WTC11 (cell line): Measurements from ENCODE around the gene WNT3A.
"Not testable (repeated sequence)": the region's sequence is repeated elsewhere in the genome, so short reads cannot be mapped to it uniquely, and the experiment has no call there.

Experiments used
- ETV6 ChIP-seq: sonication (generic); formaldehyde crosslinking; IDR thresholded peaks from 2 replicates; pipeline ENCODE4 v1.8.1; 2022; ENCODE audit warnings: mild to moderate bottlenecking, missing genetic modification reagents
- IRF2 ChIP-seq: sonication (generic); formaldehyde crosslinking; IDR thresholded peaks from 2 replicates; pipeline ENCODE4 v1.8.0; 2022; ENCODE audit warnings: low read depth, missing genetic modification reagents, borderline replicate concordance
- MAX ChIP-seq: sonication (generic); formaldehyde crosslinking; IDR thresholded peaks from 2 replicates; pipeline ENCODE4 v1.8.0; 2022; ENCODE audit warnings: mild to moderate bottlenecking, missing genetic modification reagents
- MXD4 ChIP-seq: fragments of 250-450 bp; sonication (Bioruptor Pico); IDR thresholded peaks from 2 replicates; pipeline ENCODE4 v1.8.0; 2021; ENCODE audit warnings: mild to moderate bottlenecking, moderate library complexity, borderline replicate concordance
- RELA ChIP-seq: sonication (generic); formaldehyde crosslinking; IDR thresholded peaks from 2 replicates; pipeline ENCODE4 v1.8.1; 2022; ENCODE audit warnings: missing genetic modification reagents, mild to moderate bottlenecking, borderline replicate concordance
- SP1 ChIP-seq: sonication (generic); formaldehyde crosslinking; conservative IDR thresholded peaks from 2 replicates; pipeline ENCODE4 v1.8.1; 2022; ENCODE audit warnings: missing genetic modification reagents
- ZBTB21 ChIP-seq: sonication (generic); formaldehyde crosslinking; IDR thresholded peaks from 2 replicates; pipeline ENCODE4 v1.8.1; 2023; ENCODE audit warnings: mild to moderate bottlenecking, missing genetic modification reagents, borderline replicate concordance
- ZBTB43 ChIP-seq: sonication (generic); formaldehyde crosslinking; IDR thresholded peaks from 2 replicates; pipeline ENCODE4 v1.8.1; 2023; ENCODE audit warnings: mild to moderate bottlenecking, missing genetic modification reagents
- TF ChIP-seq, protein P1 (sequence below): fragments of 200-600 bp; IDR thresholded peaks from 2 replicates; pipeline ENCODE4 v1.8.0; 2022; ENCODE audit warnings: antibody characterized with exemption
- TF ChIP-seq, protein P2 (sequence below): sonication (generic); formaldehyde crosslinking; IDR thresholded peaks from 2 replicates; pipeline ENCODE4 v1.8.0; 2023; ENCODE audit warnings: missing genetic modification reagents, mild to moderate bottlenecking, borderline replicate concordance

GRCh38 chr1:227972843-227973374 is 33.9 kb upstream of the WNT3A start:
- TF ChIP-seq RELA (CRISPR knock-in tag); IRF2 (CRISPR knock-in tag); ZBTB21 (CRISPR knock-in tag); ETV6 (CRISPR knock-in tag); SP1; MXD4 (CRISPR knock-in tag); MAX (CRISPR knock-in tag); ZBTB43: not testable (repeated sequence)
- TF ChIP-seq, protein P1, sequence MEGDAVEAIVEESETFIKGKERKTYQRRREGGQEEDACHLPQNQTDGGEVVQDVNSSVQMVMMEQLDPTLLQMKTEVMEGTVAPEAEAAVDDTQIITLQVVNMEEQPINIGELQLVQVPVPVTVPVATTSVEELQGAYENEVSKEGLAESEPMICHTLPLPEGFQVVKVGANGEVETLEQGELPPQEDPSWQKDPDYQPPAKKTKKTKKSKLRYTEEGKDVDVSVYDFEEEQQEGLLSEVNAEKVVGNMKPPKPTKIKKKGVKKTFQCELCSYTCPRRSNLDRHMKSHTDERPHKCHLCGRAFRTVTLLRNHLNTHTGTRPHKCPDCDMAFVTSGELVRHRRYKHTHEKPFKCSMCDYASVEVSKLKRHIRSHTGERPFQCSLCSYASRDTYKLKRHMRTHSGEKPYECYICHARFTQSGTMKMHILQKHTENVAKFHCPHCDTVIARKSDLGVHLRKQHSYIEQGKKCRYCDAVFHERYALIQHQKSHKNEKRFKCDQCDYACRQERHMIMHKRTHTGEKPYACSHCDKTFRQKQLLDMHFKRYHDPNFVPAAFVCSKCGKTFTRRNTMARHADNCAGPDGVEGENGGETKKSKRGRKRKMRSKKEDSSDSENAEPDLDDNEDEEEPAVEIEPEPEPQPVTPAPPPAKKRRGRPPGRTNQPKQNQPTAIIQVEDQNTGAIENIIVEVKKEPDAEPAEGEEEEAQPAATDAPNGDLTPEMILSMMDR, result not testable (repeated sequence)
- TF ChIP-seq, protein P2, sequence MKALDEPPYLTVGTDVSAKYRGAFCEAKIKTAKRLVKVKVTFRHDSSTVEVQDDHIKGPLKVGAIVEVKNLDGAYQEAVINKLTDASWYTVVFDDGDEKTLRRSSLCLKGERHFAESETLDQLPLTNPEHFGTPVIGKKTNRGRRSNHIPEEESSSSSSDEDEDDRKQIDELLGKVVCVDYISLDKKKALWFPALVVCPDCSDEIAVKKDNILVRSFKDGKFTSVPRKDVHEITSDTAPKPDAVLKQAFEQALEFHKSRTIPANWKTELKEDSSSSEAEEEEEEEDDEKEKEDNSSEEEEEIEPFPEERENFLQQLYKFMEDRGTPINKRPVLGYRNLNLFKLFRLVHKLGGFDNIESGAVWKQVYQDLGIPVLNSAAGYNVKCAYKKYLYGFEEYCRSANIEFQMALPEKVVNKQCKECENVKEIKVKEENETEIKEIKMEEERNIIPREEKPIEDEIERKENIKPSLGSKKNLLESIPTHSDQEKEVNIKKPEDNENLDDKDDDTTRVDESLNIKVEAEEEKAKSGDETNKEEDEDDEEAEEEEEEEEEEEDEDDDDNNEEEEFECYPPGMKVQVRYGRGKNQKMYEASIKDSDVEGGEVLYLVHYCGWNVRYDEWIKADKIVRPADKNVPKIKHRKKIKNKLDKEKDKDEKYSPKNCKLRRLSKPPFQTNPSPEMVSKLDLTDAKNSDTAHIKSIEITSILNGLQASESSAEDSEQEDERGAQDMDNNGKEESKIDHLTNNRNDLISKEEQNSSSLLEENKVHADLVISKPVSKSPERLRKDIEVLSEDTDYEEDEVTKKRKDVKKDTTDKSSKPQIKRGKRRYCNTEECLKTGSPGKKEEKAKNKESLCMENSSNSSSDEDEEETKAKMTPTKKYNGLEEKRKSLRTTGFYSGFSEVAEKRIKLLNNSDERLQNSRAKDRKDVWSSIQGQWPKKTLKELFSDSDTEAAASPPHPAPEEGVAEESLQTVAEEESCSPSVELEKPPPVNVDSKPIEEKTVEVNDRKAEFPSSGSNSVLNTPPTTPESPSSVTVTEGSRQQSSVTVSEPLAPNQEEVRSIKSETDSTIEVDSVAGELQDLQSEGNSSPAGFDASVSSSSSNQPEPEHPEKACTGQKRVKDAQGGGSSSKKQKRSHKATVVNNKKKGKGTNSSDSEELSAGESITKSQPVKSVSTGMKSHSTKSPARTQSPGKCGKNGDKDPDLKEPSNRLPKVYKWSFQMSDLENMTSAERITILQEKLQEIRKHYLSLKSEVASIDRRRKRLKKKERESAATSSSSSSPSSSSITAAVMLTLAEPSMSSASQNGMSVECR, result not testable (repeated sequence)
